Pons (tissue), 1 donor: ENCODE measurements around the gene SPINK2.

Experiments used
- DNase-seq: peaks from one replicate; pipeline ENCODE4 v3.0.0-alpha.2; 2016; ENCODE audit warnings: low spot score

Gene SPINK2

DNA sequence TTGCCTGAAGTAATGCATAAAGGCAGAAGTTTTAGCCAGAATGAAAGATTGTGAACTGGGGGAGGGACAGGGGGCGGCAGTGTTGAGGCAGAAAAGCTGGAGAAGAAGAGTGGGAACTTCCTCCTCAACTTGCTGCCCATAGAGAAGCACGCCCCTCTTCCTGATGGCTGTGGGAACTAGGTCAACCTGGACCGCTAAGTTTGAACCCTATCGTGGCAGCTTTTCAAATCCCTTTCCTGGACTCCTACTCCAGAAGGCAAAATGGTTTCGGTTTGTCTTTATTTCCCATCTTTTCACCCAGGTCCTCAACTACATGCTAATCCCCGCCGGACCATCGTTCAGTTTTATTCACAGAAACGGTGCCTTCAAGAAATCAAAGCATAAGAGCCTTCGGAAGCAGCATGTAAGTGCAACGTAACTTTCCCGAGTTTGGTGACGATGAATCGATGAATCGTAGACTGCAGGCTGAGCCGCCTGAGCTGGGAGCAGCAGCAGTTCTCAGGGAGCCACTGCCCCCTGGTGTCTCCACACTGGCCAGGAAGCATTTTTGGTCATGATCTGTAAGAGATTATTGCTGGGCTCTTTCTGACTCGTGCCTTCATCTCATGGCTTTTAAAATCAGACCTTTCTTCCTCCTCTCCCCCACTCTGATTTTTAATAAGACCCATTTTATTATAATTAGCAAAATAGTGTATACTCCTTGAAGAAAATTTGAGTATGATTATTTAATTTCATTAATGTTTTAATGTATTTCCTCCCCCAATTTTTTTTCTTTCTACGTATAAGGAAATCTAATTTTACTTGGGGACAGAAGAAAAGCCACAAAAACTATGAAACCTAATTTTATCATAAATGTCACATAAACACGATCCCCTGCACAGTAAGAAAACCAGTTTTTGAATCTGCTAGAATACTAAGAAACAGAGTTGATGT lies 21.4 kb downstream of the SPINK2 start:
- DNase-seq = peak; percentile 86

DNA sequence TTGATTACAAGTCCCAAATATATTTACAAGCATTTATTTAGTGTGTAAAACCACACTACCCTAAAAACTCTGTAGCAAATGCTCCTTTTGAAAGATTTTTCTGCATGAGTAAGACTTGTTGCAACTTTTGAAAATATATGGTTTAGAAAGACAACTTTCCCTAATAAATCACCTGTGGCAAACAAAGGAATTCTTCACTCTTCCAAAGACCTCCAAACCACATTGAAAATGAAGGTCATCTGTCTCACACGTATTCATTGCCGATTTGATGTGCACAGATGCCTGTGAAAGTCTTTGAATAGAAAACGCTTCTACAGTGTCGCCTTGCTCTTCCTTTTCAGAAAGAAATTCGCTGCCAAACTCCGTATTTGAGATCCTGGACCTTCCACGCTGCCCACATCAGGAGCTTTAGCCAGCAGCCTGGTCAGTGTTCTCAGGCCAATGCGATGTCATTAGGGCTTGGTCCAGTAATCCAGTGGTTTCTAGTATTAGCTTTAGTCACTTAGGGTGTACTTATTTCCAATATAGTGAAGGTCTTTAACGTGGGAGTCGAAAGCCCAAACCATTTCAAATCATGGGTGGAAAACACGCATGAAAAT lies 22.2 kb downstream of the SPINK2 start:
- no peak for DNase-seq

DNA sequence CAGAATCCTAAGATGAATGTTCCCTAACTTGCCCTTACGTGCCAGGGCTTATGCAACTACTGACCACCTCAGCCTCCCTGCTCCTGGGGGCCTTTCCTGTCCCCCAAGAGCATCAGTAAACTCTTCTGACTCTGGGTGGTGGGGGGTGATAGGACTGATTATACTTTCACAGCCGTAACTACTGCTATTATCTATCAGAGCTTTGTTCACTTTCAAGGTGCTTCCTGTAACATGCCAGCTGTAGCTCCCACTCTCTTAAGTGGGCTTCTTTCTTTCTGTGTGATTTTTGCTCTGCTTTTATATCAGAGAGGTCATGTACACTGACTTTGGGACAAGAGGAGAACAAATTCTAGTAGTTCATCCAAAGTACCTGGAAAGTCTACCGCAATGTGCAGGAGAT lies 25.3 kb downstream of the SPINK2 start:
- DNase-seq = no peak

DNA sequence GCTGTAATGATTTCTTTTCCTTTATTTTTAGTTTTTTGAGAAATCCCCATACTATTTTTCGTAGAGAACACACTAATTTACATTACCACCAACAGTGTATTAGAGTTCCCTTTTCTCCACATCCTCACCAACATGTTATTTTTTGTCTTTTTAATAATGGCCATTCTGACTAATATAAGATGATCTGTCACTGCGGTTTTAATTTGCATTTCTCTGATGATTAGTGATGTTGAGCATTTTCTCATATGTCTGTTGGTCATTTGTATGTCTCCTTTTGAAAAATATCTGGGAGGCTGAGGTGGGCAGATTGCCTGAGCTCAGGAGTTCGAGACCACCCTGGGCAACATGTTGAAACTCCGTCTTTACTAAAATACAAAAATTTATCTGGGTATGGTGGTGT lies 30.2 kb downstream of the SPINK2 start:
- DNase-seq = no peak

DNA sequence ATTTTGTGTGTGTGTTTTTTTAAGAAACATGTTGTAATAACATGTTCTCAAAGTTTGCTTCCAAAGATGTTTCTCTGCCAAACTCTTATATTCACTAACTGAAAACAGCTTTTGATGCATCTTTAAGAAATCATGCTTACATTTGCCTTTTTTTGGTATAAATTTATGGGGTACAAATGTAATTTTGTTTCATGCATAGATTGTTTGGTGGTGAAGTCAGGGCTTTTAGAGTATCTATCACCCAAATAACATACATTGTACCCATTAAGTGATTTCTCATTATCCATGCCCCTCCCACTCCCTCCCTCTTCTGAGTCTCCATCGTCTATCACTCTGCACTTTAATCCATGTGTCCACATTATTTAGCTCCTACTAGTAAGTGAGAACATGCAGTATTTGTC lies 30.8 kb downstream of the SPINK2 start:
- DNase-seq = no peak

DNA sequence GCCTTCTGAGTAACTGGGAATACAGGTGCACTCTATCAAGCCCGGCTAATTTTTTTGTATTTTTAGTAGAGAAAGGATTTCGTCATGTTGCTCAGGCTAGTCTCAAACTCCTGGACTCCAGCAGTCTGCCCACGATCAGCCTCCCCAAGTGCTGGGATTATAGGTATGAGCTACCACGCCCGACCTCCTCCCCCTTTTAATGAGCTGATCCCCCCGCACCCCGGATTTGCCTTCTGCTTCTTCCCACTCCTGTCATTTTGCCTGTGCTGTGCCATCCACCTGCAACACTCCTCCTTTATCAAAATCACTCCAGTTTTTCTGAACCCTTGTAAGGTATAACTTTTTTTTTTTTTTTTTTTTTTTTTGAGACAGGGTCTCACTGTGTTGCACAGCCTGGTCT lies 33.4 kb downstream of the SPINK2 start:
- no peak for DNase-seq

DNA sequence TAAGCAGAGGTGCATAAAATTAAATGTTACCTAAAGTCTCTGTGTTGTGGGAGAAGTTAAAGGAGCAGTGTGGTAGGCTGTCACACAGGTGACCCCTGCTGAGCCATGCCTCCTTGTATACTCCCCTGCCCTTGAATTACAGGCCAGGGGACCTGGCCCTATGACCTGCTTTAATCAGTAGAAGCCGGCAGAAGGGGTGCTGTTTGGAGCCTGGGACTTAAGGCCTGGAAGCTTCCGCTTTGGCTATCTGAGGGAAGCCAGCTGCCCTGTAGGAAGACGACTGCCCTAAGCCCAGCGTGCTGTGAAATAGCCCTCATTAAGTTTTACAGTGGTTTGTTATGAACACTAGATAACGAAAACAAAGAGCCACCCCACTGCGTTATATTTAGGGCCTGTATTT lies 34.1 kb downstream of the SPINK2 start:
- DNase-seq = no peak

DNA sequence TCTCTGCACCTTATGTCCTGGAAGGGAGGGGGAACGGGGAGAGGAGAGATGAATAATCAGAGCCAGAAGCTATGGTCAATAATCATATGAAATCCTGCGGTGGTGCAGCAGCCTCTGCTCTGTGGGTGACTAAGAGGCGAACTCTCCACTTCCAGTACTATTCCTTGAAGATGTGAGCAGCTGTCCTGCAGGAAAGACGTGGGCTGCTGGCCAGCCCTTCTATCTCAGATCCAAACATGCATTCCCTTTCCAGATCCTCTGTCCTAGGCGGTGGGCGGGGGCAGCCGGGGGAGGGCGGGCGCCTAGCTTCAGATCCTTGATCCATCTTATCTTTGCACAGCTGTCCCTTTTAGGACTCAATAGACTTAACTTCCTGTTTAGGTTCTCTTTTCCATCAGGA lies 34.5 kb downstream of the SPINK2 start:
- DNase-seq = no peak

DNA sequence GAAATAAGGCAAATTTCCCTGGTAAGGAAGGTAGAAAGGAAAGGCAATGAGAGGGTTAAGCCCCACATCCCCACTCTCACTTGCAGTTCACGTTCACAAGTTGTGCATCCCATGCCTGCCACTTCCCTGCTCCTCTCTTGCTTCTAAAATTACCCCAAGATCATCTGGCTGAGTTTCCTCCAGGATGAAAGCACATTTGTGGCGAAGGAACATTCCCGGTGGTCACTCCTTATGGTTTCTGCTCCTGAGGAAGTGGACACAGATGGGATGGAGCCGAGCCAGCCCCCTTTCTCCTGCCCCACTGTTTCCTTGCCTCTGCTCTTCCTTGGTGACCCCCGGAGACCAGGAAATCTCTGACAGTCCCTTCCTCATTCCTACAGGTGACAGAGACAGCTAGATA lies 37.5 kb downstream of the SPINK2 start:
- DNase-seq = no peak

DNA sequence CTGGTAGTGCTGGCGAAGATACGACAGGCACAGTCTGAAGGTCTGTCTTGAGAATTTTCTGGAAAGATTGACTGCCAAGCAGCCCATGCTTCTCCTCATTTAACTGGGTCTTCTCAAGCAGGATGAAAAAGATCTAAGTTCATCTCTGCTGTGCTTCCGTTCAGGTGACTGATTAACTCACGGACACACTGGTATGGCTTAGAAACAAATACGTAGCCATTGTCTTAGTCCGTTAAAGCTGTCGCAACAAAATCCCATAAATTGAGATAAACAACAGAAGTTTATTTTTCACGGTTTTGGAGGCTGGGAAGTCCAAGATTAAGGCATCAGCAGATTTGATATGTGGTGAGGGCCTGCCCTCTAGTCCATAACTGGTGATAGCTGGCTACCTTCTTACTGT lies 39.5 kb downstream of the SPINK2 start:
- no peak for DNase-seq

DNA sequence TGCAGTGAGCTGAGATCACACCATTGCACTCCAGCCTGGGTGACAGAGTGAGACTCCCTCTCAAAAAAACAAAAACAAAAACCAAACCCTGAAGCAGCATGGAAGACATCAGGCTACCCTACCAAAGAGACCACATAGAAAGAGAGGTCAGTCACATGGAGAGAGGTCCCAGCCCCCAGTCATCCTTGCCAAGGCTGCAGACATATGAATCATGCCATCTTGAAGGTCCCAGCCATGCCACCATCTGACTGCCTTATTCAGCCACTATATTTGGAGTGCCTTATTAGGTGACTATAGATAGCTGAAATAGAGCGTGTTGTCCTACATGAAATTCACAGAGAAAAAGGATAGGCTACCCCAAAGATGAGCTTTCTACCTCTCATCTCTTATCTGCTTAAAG lies 48.2 kb downstream of the SPINK2 start:
- no peak for DNase-seq

DNA sequence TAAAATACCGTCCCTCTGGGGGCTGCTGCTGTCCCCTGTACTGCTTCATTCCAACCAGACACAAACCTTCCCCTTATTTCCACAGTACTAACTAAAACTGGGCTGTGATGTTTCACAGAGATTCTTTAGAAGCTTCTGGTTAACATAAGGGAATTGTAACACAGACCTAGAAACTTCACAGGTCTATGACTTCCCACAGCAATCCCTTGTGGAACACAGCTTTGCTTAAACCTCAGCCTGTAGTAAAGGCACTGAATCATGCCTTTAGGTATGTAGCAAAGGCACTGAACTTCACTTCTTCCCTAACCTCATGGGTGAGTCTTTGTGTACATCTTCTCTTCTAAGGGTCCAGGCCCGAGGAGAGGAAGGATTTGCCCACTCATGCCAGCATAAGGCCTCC lies 49.4 kb downstream of the SPINK2 start:
- no peak for DNase-seq

DNA sequence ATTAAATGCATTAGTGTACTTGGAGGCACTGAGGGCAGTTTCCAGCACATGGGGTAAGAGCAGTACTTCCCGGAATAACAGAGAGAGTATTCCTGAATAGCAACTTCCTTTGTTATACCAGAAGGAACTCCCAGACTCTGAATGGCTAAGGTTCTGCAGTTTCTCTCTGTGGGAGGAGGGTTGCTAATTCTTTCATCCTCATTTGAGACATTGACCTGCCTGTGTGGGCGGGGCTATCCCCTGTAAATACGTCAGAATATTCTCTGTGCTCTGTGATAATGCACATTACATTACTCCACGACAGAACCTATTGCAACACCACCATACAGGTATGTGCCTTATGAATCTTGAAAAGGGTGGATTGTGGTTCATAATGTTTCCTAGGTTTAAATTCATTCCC lies 52.7 kb downstream of the SPINK2 start:
- DNase-seq = no peak

DNA sequence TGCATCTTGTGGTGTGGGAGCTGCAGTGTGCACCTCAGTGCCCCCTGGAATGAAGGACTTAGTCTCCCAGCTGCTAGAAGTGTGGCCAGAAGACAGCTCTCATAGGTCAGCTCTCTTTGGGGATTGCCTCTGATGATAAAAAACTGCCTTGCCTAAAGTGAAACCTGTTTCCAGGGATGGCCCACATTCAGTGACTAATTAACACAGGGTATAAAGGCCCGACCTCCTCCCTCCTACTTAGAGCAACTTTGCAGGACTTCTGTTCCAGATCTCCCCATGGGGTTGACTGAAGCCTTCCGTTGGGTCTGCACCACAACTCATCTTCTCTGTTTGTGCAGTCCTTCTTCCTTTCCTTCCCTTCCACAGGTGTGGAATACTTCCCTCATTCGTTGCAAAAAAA lies 53.2 kb downstream of the SPINK2 start:
- no peak for DNase-seq

DNA sequence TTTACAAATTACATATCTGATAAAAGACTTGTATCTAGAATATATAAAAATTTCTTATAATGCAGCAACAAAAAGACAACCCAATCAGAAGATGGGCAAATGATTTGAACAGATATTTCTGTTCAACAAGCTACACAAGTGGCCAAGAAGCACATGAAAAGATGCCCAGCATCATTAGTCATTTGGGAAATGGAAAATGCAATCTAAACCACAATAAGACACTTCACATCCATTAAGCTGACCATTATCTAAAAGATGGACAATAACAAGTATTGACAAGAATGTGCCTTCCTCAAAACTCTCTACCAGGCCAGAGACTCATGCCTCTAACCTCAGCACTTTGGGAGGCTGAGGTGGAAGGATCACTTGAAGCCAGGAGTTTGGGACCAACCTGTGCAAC lies 53.9 kb downstream of the SPINK2 start:
- no peak for DNase-seq

DNA sequence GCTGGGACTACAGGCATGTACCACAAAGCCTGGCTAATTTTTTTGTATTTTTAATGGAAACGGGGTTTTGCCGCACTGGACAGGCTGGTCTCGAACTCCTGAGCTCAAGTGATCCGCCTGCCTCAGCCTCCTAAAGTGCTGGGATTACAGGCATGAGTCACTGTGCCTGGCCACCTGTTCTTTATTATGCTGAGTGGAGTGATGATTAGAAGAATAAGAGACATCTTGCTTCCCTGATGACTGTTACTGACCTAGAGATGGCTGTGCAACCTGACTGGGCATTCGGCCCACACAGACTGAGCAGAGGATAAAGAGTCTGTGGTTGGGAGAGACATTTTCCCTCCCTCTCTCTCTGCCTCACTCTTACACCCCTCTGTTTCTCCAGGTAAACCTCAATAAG lies 56.7 kb downstream of the SPINK2 start:
- DNase-seq = no peak

DNA sequence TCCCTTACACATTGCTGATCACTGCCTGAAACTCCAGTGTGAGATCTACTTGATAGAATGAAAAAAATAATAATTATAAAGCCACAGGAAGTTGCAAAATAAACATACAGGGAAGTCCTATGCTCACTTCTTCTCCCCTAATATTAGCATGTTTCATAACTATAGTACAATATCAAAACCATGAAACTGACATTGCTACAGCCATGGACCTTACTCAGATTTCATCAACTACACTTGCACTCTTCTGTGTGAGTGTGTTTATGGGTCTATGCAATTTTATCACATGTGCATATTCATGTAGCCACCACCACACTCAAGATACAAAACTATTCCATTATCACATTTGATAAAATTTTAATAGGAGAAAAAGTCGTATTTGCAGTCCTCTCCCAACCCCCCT lies 57.3 kb downstream of the SPINK2 start:
- DNase-seq = no peak

DNA sequence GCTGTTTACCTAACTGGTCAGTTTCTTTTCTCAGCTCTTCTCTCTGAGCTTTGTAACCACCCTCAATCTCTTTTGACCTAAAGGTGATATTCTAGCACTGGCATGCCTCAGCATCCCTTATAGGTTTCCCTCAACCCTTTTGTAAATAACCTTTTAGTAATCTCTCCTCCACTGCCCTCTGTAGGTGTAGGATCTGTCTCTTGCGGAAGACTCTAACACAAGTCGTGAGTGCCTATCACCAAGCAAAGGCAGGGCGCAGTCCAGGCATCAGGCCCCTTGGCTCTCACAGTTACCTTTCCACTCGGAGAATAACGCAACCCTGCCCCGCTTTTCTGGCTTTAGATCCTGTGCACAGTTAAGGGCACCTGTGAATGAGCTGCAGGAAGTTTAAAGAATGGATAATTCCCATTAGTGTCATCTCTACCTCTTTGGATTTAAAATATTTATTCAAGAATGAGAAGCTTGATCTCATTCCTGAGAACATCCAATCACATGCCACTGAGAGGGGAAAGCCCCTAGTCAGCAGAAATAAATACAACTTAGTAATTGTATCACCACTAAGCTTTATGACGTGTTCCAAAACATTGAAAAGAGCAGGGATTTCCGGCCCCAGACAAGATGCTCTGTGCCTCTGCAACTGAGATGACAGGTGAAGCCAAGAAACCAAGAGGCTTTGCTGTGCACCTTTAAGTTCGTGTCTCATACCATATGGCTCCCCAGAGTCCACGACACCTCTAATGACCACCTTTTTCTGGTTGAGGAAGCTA lies 58.8 kb downstream of the SPINK2 start:
- DNase-seq = no peak

DNA sequence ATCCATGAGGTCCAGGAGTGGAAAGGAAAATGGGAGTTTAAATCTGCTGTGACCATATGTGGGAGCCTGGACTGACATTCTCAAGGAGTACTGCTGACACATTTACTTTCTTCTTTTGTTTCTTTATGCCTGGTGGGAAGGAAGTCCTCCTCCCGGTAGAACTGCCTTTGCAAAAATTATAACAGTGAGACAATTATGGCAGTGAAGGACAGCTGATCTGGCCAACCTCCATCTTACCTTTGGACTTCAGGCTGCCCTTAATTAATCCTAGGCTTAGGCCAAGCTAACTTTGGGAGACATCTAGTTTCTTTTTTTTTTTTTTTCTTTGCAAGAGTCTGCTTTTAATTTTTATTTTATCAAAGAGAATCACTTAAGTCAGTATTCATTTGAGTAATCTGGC lies 61.3 kb downstream of the SPINK2 start:
- no peak for DNase-seq
